ENCODE results near the gene CDH13. TPM values are rescaled to one million over a fixed set of nuclear protein-coding genes. Genes with fewer than 3 reads are reported as not detected.
A peak's percentile ranks its signal among the peaks of the same experiment; 100 is the strongest.

CDH13 gene
- total and polyA plus RNA-seq, 8 donors, result 0.12 to 21.4 (median 1.7) TPM; not detected in 1

DNA sequence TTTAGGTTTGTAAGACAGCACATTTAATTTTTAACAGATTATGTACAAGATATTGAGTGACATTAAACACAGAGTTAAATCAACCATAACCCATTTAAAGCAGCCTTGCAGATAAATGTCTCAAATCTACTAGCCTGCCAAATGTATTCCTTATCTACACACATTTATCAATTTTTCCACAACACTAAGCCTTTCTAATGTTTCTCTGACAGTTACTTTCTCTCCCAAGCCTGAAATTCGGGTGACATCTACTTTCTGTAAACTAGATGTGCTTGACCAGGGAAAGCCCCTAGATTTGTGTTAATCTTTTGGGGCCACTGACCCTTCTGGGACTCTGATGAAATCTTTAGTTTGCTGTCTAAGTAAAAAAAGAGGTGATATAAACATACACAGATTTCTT, 69.0 kb downstream of the CDH13 start:
- H3K27me3 ChIP-seq, result no peaks in the 10 kb centered on the region
- 23 to 36% (median 26%) methylated on average over 1 of the region's 1 CpG for WGBS, 5 donors
- TF ChIP-seq CTCF (IDR thresholded peaks at IDR 0.05) (no peak), POLR2A (IDR thresholded peaks at IDR 0.05) (no peak), EP300 (IDR thresholded peaks at IDR 0.05) (no peak), POLR2AphosphoS5 (IDR thresholded peaks at IDR 0.05) (no peak)
- H3K4me1 ChIP-seq, result peaks cover 0 to 19% (median 12%) of the 10 kb centered on the region in 4 donors
- H3K4me3 ChIP-seq, result no peak overlapping the region
- no peak for DNase-seq
- intact Hi-C loops (cut with DNase I; ENCODE audit: low total_unique reads), result no loop called here
- H3K36me3 ChIP-seq, result no peaks in the 10 kb centered on the region
- H3K9me3 ChIP-seq, result no peaks in the 10 kb centered on the region
- no peak overlapping the region for H3K27ac ChIP-seq

- TF ChIP-seq POLR2AphosphoS5 (IDR thresholded peaks at IDR 0.05) (no peak), CTCF (IDR thresholded peaks at IDR 0.05) (no peak), POLR2A (IDR thresholded peaks at IDR 0.05) (no peak), EP300 (IDR thresholded peaks at IDR 0.05) (no peak)
- Histone ChIP-seq H3K36me3 (no peaks in the 10 kb centered on the region), H3K9me3 (no peaks in the 10 kb centered on the region), H3K27ac (peak overlapping the region in 1 of 5 donors; percentile 62), H3K4me1 (peaks cover 0 to 19% (median 12%) of the 10 kb centered on the region in 4 donors), H3K27me3 (peaks cover 0 to 12% (median 0%) of the 10 kb centered on the region in 3 donors), H3K4me3 (no peak overlapping the region)
- DNase-seq, result no peak
- intact Hi-C loops (cut with DNase I; ENCODE audit: low total_unique reads), result no loop called here
- WGBS, 5 donors, result 55 to 71% (median 62%) methylated on average over 2 to 3 of the region's 3 CpGs
Measured at GRCh38 chr16:82699260-82699659, 72.5 kb downstream of the CDH13 start.

GRCh38 chr16:82699711-82700495, 73.1 kb downstream of the CDH13 start:
- Histone ChIP-seq H3K27me3 (peaks cover 0 to 12% (median 0%) of the 10 kb centered on the region in 3 donors), H3K27ac (peak overlapping the region in 1 of 5 donors; percentile 62), H3K9me3 (no peaks in the 10 kb centered on the region), H3K4me1 (peaks cover 0 to 19% (median 12%) of the 10 kb centered on the region in 4 donors), H3K36me3 (no peaks in the 10 kb centered on the region), H3K4me3 (no peak overlapping the region)
- TF ChIP-seq CTCF (IDR thresholded peaks at IDR 0.05) (no peak), POLR2AphosphoS5 (IDR thresholded peaks at IDR 0.05) (peak in 1 of 3 donors; percentile 41), EP300 (IDR thresholded peaks at IDR 0.05) (no peak)
- intact Hi-C loops (cut with DNase I; ENCODE audit: low total_unique reads), result no loop called here
- peak in 1 of 2 donors; percentile 23 for DNase-seq
- WGBS, 5 donors, result 58 to 71% (median 65%) methylated on average over 9 of the region's 9 CpGs

DNA sequence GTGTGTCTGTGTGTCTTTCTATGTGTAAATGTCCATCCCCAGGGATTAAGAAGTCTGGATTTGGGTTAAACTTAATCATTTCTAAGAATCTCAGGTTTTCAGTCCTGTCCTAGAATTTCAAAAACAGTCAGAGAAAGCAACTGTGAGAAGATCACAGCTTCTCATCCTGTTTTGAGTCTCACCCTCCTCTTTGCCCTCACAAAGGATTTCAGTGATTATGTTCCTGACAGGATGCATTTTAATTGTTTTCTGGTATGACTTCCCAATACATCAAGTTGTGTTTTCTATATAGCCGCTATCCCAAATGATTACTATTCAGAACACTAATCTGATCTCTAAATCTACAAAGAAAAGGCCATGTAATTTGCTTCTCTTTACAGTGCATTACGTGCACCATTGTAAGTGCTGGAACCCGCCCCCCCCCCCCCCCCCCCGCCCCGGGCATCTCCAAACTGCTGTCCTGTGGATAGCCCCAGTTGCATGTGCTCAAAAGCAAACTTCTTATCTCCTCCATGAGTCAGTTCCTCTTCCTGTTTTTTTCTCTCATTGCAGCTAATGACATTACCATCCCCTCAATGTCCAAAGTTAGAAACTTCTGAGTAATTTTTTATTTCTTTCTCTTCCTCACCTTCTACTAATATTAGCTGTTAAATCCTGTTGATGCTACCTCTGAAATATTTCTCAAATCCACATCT, 73.9 kb downstream of the CDH13 start:
- Histone ChIP-seq H3K27me3 (peaks cover 0 to 12% (median 0%) of the 10 kb centered on the region in 3 donors), H3K27ac (no peak overlapping the region), H3K36me3 (no peaks in the 10 kb centered on the region), H3K4me1 (peaks cover 0 to 19% (median 12%) of the 10 kb centered on the region in 4 donors), H3K9me3 (no peaks in the 10 kb centered on the region), H3K4me3 (no peak overlapping the region)
- no peak for DNase-seq
- intact Hi-C loops (cut with DNase I; ENCODE audit: low total_unique reads), result no loop called here
- 36 to 69% (median 51%) methylated on average over 4 to 5 of the region's 5 CpGs for WGBS, 5 donors
- TF ChIP-seq POLR2AphosphoS5 (IDR thresholded peaks at IDR 0.05), result no peak
- no peak for TF ChIP-seq POLR2A (IDR thresholded peaks at IDR 0.05)
- no peak for TF ChIP-seq CTCF (IDR thresholded peaks at IDR 0.05)
- no peak for TF ChIP-seq EP300 (IDR thresholded peaks at IDR 0.05)
